HepG2 (cell line): ENCODE data around the gene TOX2. TPM values are rescaled to one million over a fixed set of nuclear protein-coding genes. Genes with fewer than 3 reads are reported as not detected.

Experiments used
- ATAC-seq: fragments of 200-7000 bp; cut with Tn5 transposase; 3 replicates; pipeline ENCODE4 v1.9.1; 2020; ENCODE audit warnings: mild to moderate bottlenecking, moderate library complexity
- Bru-seq: library from RNA; stranded (reverse); fragments of 400-500 nt; gene quantifications from one replicate; lab custom pipeline; 2021; lab: Mats Ljungman, UMichigan
- BruChase-seq, 2 experiments: library from RNA; stranded (reverse); fragments of 400-500 nt; gene quantifications; one replicate each; lab custom pipeline; 2021; lab: Mats Ljungman, UMichigan
- BruUV-seq: library from RNA; stranded (reverse); fragments of 400-500 nt; replicated peaks from 2 replicates; lab custom pipeline; 2021; lab: Mats Ljungman, UMichigan
- CTCF ChIA-PET: fragments of 300-600 bp; formaldehyde crosslinking; extraction: SDS; loops from one replicate; lab custom pipeline; 2021; ENCODE audit warnings: low total read pairs, inconsistent platforms, low intra/inter-chr PET ratio; lab: Yijun Ruan, JAX
- POLR2A ChIA-PET: fragments of 350-600 bp; sonication (Branson Sonifier 250); formaldehyde crosslinking; loops from one replicate; lab custom pipeline; 2020; ENCODE audit warnings: antibody characterized with exemption, inconsistent platforms; lab: Yijun Ruan, JAX
- DNase-seq: peaks from one replicate; pipeline ENCODE4 v3.0.0-alpha.2; 2015; ENCODE audit warnings: low spot score
- FAIRE-seq: peaks from 3 replicates; lab custom pipeline; 2011; peaks lifted over from hg19 to GRCh38; lab: Jason Lieb, UNC
- H2AFZ ChIP-seq: one replicate; pipeline ENCODE4 v1.6.1; 2011; ENCODE audit warnings: low read length, inconsistent platforms
- H3K27ac ChIP-seq: fragments of 300-600 bp; 3 replicates; pipeline ENCODE4 v1.8.0; 2011; ENCODE audit warnings: mixed run types, mild to moderate bottlenecking, mixed read lengths, low read length, inconsistent platforms; ENCODE audit not compliant: insufficient read depth; ENCODE audit errors: extremely low read length
- H3K27me3 ChIP-seq, 2 experiments: fragments of 200-600 bp in 1 of 2; 2 replicates in 1 of 2; 3 replicates in 1 of 2; pipeline versions ENCODE4 v1.6.0 to v1.8.0; 2011; ENCODE audit warnings: low read length in 2 of 2, mild to moderate bottlenecking in 2 of 2, moderate library complexity in 2 of 2, inconsistent platforms in 1 of 2; ENCODE audit not compliant: insufficient read depth in 2 of 2, control insufficient read depth in 1 of 2
- H3K36me3 ChIP-seq, 2 experiments: fragments of 200-600 bp in 1 of 2; replicated peaks in 1 of 2; 2 replicates in 1 of 2; 3 replicates in 1 of 2; pipeline versions ENCODE4 v1.5.1 to v1.8.0; 2011; ENCODE audit warnings: low read length in 2 of 2, inconsistent platforms in 1 of 2; ENCODE audit not compliant: insufficient read depth in 2 of 2, control insufficient read depth in 1 of 2
- H3K4me1 ChIP-seq: 2 replicates; pipeline ENCODE4 v1.5.1; 2012; ENCODE audit warnings: low read length, inconsistent platforms; ENCODE audit not compliant: insufficient read depth
- H3K4me2 ChIP-seq: 2 replicates; pipeline ENCODE4 v1.6.0; 2011; ENCODE audit warnings: low read depth, low read length, inconsistent platforms
- H3K4me3 ChIP-seq, 3 experiments: fragments of 200-600 bp in 1 of 3; sonication (generic), shearing (Covaris generic) in 1 of 3; replicated peaks in 1 of 3; 2 replicates each; pipeline ENCODE4 v1.5.1; 2011 to 2016; ENCODE audit warnings: low read length in 3 of 3, inconsistent platforms in 2 of 3, low read depth in 2 of 3, mild to moderate bottlenecking in 2 of 3, control low read depth in 1 of 3, mixed read lengths in 1 of 3; ENCODE audit not compliant: insufficient read depth in 1 of 3
- H3K79me2 ChIP-seq: one replicate; pipeline ENCODE4 v1.6.1; 2011; ENCODE audit warnings: low read length, inconsistent platforms; ENCODE audit not compliant: insufficient read depth
- H3K9ac ChIP-seq: 2 replicates; pipeline ENCODE4 v1.6.0; 2011; ENCODE audit warnings: mild to moderate bottlenecking, low read depth, low read length, inconsistent platforms; ENCODE audit not compliant: insufficient read depth
- H3K9me3 ChIP-seq: 2 replicates; pipeline ENCODE4 v1.5.1; 2012; ENCODE audit warnings: mild to moderate bottlenecking, low read length
- H4K20me1 ChIP-seq: 2 replicates; pipeline ENCODE4 v1.6.0; 2011; ENCODE audit warnings: inconsistent platforms, mild to moderate bottlenecking, low read length, moderate library complexity; ENCODE audit not compliant: insufficient read depth
- GABPB1 ChIP-seq: IDR thresholded peaks from 2 replicates; pipeline ENCODE4 v1.6.1; 2016; ENCODE audit warnings: mild to moderate bottlenecking, missing genetic modification reagents, moderate library complexity, missing compliant biosample characterization
- HOXA7 ChIP-seq: sonication (generic); formaldehyde crosslinking; IDR thresholded peaks from 2 replicates; pipeline ENCODE4 v1.8.1; 2022; ENCODE audit warnings: mild to moderate bottlenecking, missing genetic modification reagents, moderate library complexity
- IRF9 ChIP-seq: sonication (generic); formaldehyde crosslinking; IDR thresholded peaks from 2 replicates; pipeline ENCODE4 v1.8.0; 2022; ENCODE audit warnings: missing genetic modification reagents, mild to moderate bottlenecking, borderline replicate concordance
- NFKBIZ ChIP-seq: IDR thresholded peaks from 2 replicates; pipeline ENCODE4 v1.6.1; 2018; ENCODE audit warnings: missing genetic modification reagents, missing compliant biosample characterization
- PATZ1 ChIP-seq: sonication (generic); formaldehyde crosslinking; IDR thresholded peaks from 2 replicates; pipeline ENCODE4 v1.4.0; 2020; ENCODE audit warnings: missing genetic modification reagents
- POGK ChIP-seq: sonication (generic); formaldehyde crosslinking; conservative IDR thresholded peaks from 2 replicates; pipeline ENCODE4 v1.8.0; 2022; ENCODE audit warnings: mild to moderate bottlenecking, moderate library complexity, missing genetic modification reagents
- STAG1 ChIP-seq: sonication (generic); formaldehyde crosslinking; IDR thresholded peaks from 2 replicates; pipeline ENCODE4 v1.4.0; 2020; ENCODE audit warnings: missing genetic modification reagents
- TAF15 ChIP-seq: fragments of 200-400 bp; formaldehyde crosslinking; IDR thresholded peaks from one replicate; pipeline ENCODE4 v1.6.1; 2018; ENCODE audit warnings: mild to moderate bottlenecking, low read depth, low read length; ENCODE audit not compliant: poor library complexity, severe bottlenecking
- TARDBP ChIP-seq: sonication (generic); formaldehyde crosslinking; IDR thresholded peaks from 2 replicates; pipeline ENCODE4 v1.8.0; 2022; ENCODE audit warnings: mild to moderate bottlenecking, missing genetic modification reagents
- ZBTB43 ChIP-seq: sonication (generic); formaldehyde crosslinking; conservative IDR thresholded peaks from 2 replicates; pipeline ENCODE4 v1.4.0; 2020; ENCODE audit warnings: missing genetic modification reagents
- ZFAT ChIP-seq: sonication (generic); formaldehyde crosslinking; conservative IDR thresholded peaks from 2 replicates; pipeline ENCODE4 v1.8.1; 2023; ENCODE audit warnings: missing genetic modification reagents, inconsistent platforms
- ZNF441 ChIP-seq: sonication (generic); formaldehyde crosslinking; IDR thresholded peaks from 2 replicates; pipeline ENCODE4 v1.7.0; 2021; ENCODE audit warnings: missing genetic modification reagents, borderline replicate concordance
- WGBS: methylation state at CpG from one replicate; pipeline ENCODE4 v1.1.6; 2017; ENCODE audit warnings: low lambda C conversion rate; 5-methylcytosine and 5-hydroxymethylcytosine counted together
- in situ Hi-C: cut with HindIII; loops from 2 replicates; pipeline ENCODE4 v1.10.0; 2017; ENCODE audit warnings: low pct_unique_long_range_greater_than_20kb; ENCODE audit not compliant: extremely low pct_ligation_motif_present
- intact Hi-C: fragments of 100-400 bp; cut with micrococcal nuclease; formaldehyde crosslinking; loops from one replicate; pipeline ENCODE4 v1.10.0; 2022; ENCODE audit not compliant: unreplicated experiment
- long read RNA-seq, 2 experiments: library from RNA in 1 of 2; library from polyadenylated mRNA in 1 of 2; stranded (forward) in 1 of 2; unstranded in 1 of 2; transcript quantifications; one replicate each; pipeline ENCODE4 v2.0.0, GENCODE V29; 2019 to 2022
- polyA minus RNA-seq, 3 experiments: library from RNA; depleted of rRNA, polyadenylated mRNA; stranded (reverse); fragments of >200 nt; gene quantifications; 2 replicates each; pipeline ENCODE4 v1.2.3, GENCODE V29; 2011; ENCODE audit warnings: low replicate concordance in 1 of 3
- polyA plus RNA-seq, 8 experiments: library from polyadenylated mRNA; depleted of rRNA in 3 of 8; stranded (reverse) in 7 of 8; unstranded in 1 of 8; fragments of >200 nt; fragmentation: Illumina TruSeq in 4 of 8; extraction: Trizol in 4 of 8; gene quantifications; 2 replicates each; pipeline versions ENCODE4 v1.2.1 to v1.2.3, GENCODE V29; 2011 to 2016; ENCODE audit warnings: low read depth in 4 of 8, missing spikeins in 1 of 8, mixed read lengths in 1 of 8; ENCODE audit not compliant: insufficient read depth in 1 of 8
- total RNA-seq, 5 experiments: library from RNA; depleted of rRNA; stranded (reverse); fragments of >200 nt; fragmentation: Illumina TruSeq; extraction: Trizol; gene quantifications; 2 replicates each; pipeline ENCODE4 v1.2.3, GENCODE V29; 2016; ENCODE audit warnings: low read depth in 1 of 5

TOX2 gene
- not detected in 2 replicates for total RNA-seq (2016; rRNA removed; fragmentation: Illumina TruSeq; extraction: Trizol)
- total RNA-seq (2016; cell fraction: cytosol; rRNA removed; fragmentation: Illumina TruSeq; extraction: Trizol; ENCODE audit: low read depth) = not detected in 2 replicates
- not detected in 2 replicates for total RNA-seq (2016; cell fraction: insoluble cytoplasmic fraction; rRNA removed; fragmentation: Illumina TruSeq; extraction: Trizol)
- not detected in 2 replicates for total RNA-seq (2016; cell fraction: membrane; rRNA removed; fragmentation: Illumina TruSeq; extraction: Trizol)
- not detected in 2 replicates for total RNA-seq (2016; cell fraction: nucleus; rRNA removed; fragmentation: Illumina TruSeq; extraction: Trizol)
- not detected in 2 replicates for polyA plus RNA-seq (2011; rRNA removed)
- not detected in 2 replicates for polyA plus RNA-seq (2011; cell fraction: cytosol; rRNA removed)
- polyA plus RNA-seq (2011; cell fraction: nucleus; rRNA removed) = not detected in 2 replicates
- polyA plus RNA-seq (2012) = not detected in 2 replicates
- not detected in 2 replicates for polyA plus RNA-seq (2016; cell fraction: cytosol; fragmentation: Illumina TruSeq; extraction: Trizol; ENCODE audit: low read depth)
- polyA plus RNA-seq (2016; cell fraction: insoluble cytoplasmic fraction; fragmentation: Illumina TruSeq; extraction: Trizol; ENCODE audit: low read depth) = not detected in 2 replicates
- polyA plus RNA-seq (2016; cell fraction: membrane; fragmentation: Illumina TruSeq; extraction: Trizol; ENCODE audit: low read depth) = not detected in 2 replicates
- not detected in 2 replicates for polyA plus RNA-seq (2016; cell fraction: nucleus; fragmentation: Illumina TruSeq; extraction: Trizol; ENCODE audit: insufficient read depth, low read depth)
- 0.40 TPM in 1 of 2 replicates, not detected in the other for polyA minus RNA-seq (2011; rRNA and poly(A)+ RNA removed; ENCODE audit: low replicate concordance)
- polyA minus RNA-seq (2011; cell fraction: cytosol; rRNA and poly(A)+ RNA removed) = not detected in 2 replicates
- polyA minus RNA-seq (2011; cell fraction: nucleus; rRNA and poly(A)+ RNA removed) = not detected in 2 replicates
- Bru-seq, nascent RNA = percentile 9 among the genes with signal in this experiment
- BruChase-seq, experiment 1, labeled RNA remaining after a 6-hour chase = percentile 7 among the genes with signal in this experiment
- percentile 9 among the genes with signal in this experiment for BruChase-seq, experiment 2, labeled RNA remaining after a 2-hour chase
- long read RNA-seq, experiment 1 = 0 reads
- long read RNA-seq, experiment 2 = 0 reads

GRCh38 chr20:43914311-43915210 is at the start of gene TOX2:
Gene TOX2, plus strand, starts transcription at chr20:43914852. Its CDS starts 40 bp downstream, at chr20:43914892.
- Histone ChIP-seq H2AFZ (no peak within 1 kb of the TSS), H3K4me2 (no peak within 1 kb of the TSS), H3K27ac (no peak within 1 kb of the TSS), H3K9me3 (peaks cover 25% of the 10 kb centered on the region), H3K79me2 (no peaks in the 10 kb centered on the region), H4K20me1 (no peaks in the 10 kb centered on the region), H3K4me3 (no peak within 1 kb of the TSS), H3K36me3 (no peaks in the 10 kb centered on the region), H3K27me3 (peaks cover 2 to 25% of the 10 kb centered on the region in 2 experiments; a peak in 4 of 5 replicates), H3K9ac (no peak within 1 kb of the TSS), H3K4me1 (no peaks in the 10 kb centered on the region)
- ATAC-seq = peak; percentile 27
- in situ Hi-C loops (no loop called here), intact Hi-C loops (no loop called here)
- CTCF ChIA-PET = no interaction called here
- WGBS = 41% methylated on average over 26 of the region's 111 CpGs
- DNase-seq = no peak
- no TSS peak for BruUV-seq
- FAIRE-seq = no peak
- POLR2A ChIA-PET = no interaction called here
- TF ChIP-seq GABPB1 (CRISPR knock-in tag) = no peak
- no peak for TF ChIP-seq STAG1 (CRISPR knock-in tag)
- no peak for TF ChIP-seq ZBTB43
- no peak for TF ChIP-seq ZNF441 (CRISPR knock-in tag)
- no peak for TF ChIP-seq IRF9
- TF ChIP-seq NFKBIZ (CRISPR knock-in tag) = no peak
- TF ChIP-seq POGK (CRISPR knock-in tag) = no peak
- no peak for TF ChIP-seq HOXA7 (CRISPR knock-in tag)
- no peak for TF ChIP-seq PATZ1 (CRISPR knock-in tag)
- no peak for TF ChIP-seq TAF15
- no peak for TF ChIP-seq TARDBP (CRISPR knock-in tag)
- no peak for TF ChIP-seq ZFAT (CRISPR knock-in tag)
